LNCAP (cell line): Measurements from ENCODE around the gene CA7.

Experiments used
- CTCF ChIP-seq: fragments of 450-650 bp; IDR thresholded peaks from 2 replicates; pipeline ENCODE4 v1.5.1; 2017; ENCODE audit warnings: mild to moderate bottlenecking

CA7 gene

GRCh38 chr16:66853261-66854139 is 9.3 kb downstream of the CA7 start:
- TF ChIP-seq CTCF, result no peak

GRCh38 chr16:66856184-66856730 is 12.0 kb downstream of the CA7 start:
- no peak for TF ChIP-seq CTCF

- TF ChIP-seq CTCF, result no peak
Measured at GRCh38 chr16:66856801-66857200, 12.6 kb downstream of the CA7 start.

- TF ChIP-seq CTCF, result no peak
Measured at GRCh38 chr16:66857437-66857836, 13.2 kb downstream of the CA7 start.

- TF ChIP-seq CTCF, result no peak
Measured at GRCh38 chr16:66858740-66859396, 14.7 kb downstream of the CA7 start.

GRCh38 chr16:66859397-66860068 is 15.3 kb downstream of the CA7 start:
- TF ChIP-seq CTCF, result no peak

- no peak for TF ChIP-seq CTCF
Measured at GRCh38 chr16:66862023-66862520, 17.9 kb downstream of the CA7 start.
